GM23338 (cell line): ENCODE data around the gene RUNX3. TPM values are rescaled to one million over a fixed set of nuclear protein-coding genes. Genes with fewer than 3 reads are reported as not detected.

Experiments
- ATAC-seq: fragments of 200-7000 bp; cut with Tn5 transposase; 3 replicates; pipeline ENCODE4 v1.9.1; 2020
- DNase-seq: peaks from one replicate; pipeline ENCODE4 v3.0.0-alpha.2; 2015; ENCODE audit warnings: low spot score
- H2AFZ ChIP-seq: fragments of 200-600 bp; sonication (generic); 2 replicates; pipeline ENCODE4 v1.8.0; 2016; ENCODE audit warnings: antibody characterized with exemption, mild to moderate bottlenecking, moderate library complexity
- H3F3A ChIP-seq: fragments of 200-600 bp; sonication (generic); replicated peaks from 2 replicates; pipeline ENCODE4 v1.8.0; 2017; ENCODE audit warnings: antibody characterized with exemption, mixed run types, low read depth
- H3K27ac ChIP-seq: fragments of 200-600 bp; sonication (generic); 2 replicates; pipeline ENCODE4 v1.6.1; 2016; ENCODE audit warnings: low read depth
- H3K27me3 ChIP-seq: fragments of 200-600 bp; sonication (generic); 2 replicates; pipeline ENCODE4 v1.8.0; 2016; ENCODE audit warnings: mild to moderate bottlenecking, mixed run types, moderate library complexity; ENCODE audit not compliant: insufficient read depth
- H3K36me3 ChIP-seq: fragments of 200-600 bp; sonication (generic); 2 replicates; pipeline ENCODE4 v1.8.0; 2016; ENCODE audit warnings: mild to moderate bottlenecking; ENCODE audit not compliant: insufficient read depth
- H3K4me1 ChIP-seq: fragments of 200-600 bp; sonication (generic); 2 replicates; pipeline ENCODE4 v1.8.0; 2016; ENCODE audit warnings: mild to moderate bottlenecking, moderate library complexity; ENCODE audit not compliant: insufficient read depth
- H3K4me2 ChIP-seq: fragments of 200-600 bp; sonication (generic); 2 replicates; pipeline ENCODE4 v1.7.1; 2017; ENCODE audit warnings: mixed run types
- H3K4me3 ChIP-seq: fragments of 200-600 bp; sonication (generic); 2 replicates; pipeline ENCODE4 v1.6.1; 2016; ENCODE audit warnings: mixed run types
- H3K79me2 ChIP-seq: fragments of 200-600 bp; sonication (generic); replicated peaks from 2 replicates; pipeline ENCODE4 v1.8.0; 2017; ENCODE audit warnings: mild to moderate bottlenecking; ENCODE audit not compliant: insufficient read depth
- H3K9me2 ChIP-seq: fragments of 200-600 bp; sonication (generic); 2 replicates; pipeline ENCODE4 v1.8.0; 2017; ENCODE audit not compliant: insufficient read depth
- H4K20me1 ChIP-seq: fragments of 200-600 bp; sonication (generic); replicated peaks from 2 replicates; pipeline ENCODE4 v1.8.0; 2017; ENCODE audit warnings: mild to moderate bottlenecking; ENCODE audit not compliant: insufficient read depth
- H3K27ac Mint-ChIP-seq: 2 replicates; pipeline ENCODE4 v1.8.0; 2020; ENCODE audit warnings: inconsistent platforms, mild to moderate bottlenecking, moderate library complexity, mixed read lengths
- H3K27me3 Mint-ChIP-seq: 3 replicates; pipeline ENCODE4 v1.8.0; 2022; ENCODE audit warnings: low read depth, mild to moderate bottlenecking, moderate library complexity, mixed read lengths, inconsistent platforms; ENCODE audit not compliant: insufficient read depth, poor library complexity
- H3K36me3 Mint-ChIP-seq: 3 replicates; pipeline ENCODE4 v1.8.0; 2021; ENCODE audit warnings: low read depth, mild to moderate bottlenecking, inconsistent platforms, moderate library complexity, mixed read lengths
- H3K4me1 Mint-ChIP-seq: 3 replicates; pipeline ENCODE4 v1.8.0; 2020; ENCODE audit warnings: mild to moderate bottlenecking, inconsistent platforms, mixed read lengths
- H3K4me3 Mint-ChIP-seq: 3 replicates; pipeline ENCODE4 v1.8.0; 2021; ENCODE audit warnings: moderate library complexity, mild to moderate bottlenecking, inconsistent platforms, mixed read lengths
- H3K9me3 Mint-ChIP-seq: 3 replicates; pipeline ENCODE4 v1.8.0; 2020; ENCODE audit warnings: moderate library complexity, mild to moderate bottlenecking, inconsistent platforms, mixed read lengths
- CREB1 ChIP-seq: fragments of 250-450 bp; sonication (Bioruptor Pico); IDR thresholded peaks from 2 replicates; pipeline ENCODE4 v1.5.0; 2020; ENCODE audit warnings: low read depth, mild to moderate bottlenecking, moderate library complexity
- CTCF ChIP-seq, 2 experiments: fragments of 200-600 bp in 1 of 2; sonication (generic) in 1 of 2; conservative IDR thresholded peaks; 2 replicates each; pipeline versions ENCODE4 v1.5.1 to v1.6.1; 2016 to 2017; ENCODE audit warnings: antibody characterized with exemption in 2 of 2, low read depth in 2 of 2, mild to moderate bottlenecking in 2 of 2, moderate library complexity in 1 of 2
- EZH2 ChIP-seq: fragments of 200-600 bp; sonication (generic); IDR thresholded peaks from one replicate; pipeline ENCODE4 v1.8.0; 2017; ENCODE audit warnings: antibody characterized with exemption, mild to moderate bottlenecking, low read depth; ENCODE audit not compliant: unreplicated experiment
- EZH2phosphoT487 ChIP-seq: fragments of 200-600 bp; sonication (generic); IDR thresholded peaks from one replicate; pipeline ENCODE4 v1.8.1; 2018; ENCODE audit warnings: antibody characterized with exemption; ENCODE audit not compliant: unreplicated experiment
- JUNB ChIP-seq: IDR thresholded peaks from one replicate; pipeline ENCODE4 v1.6.1; 2016; ENCODE audit warnings: antibody characterized with exemption; ENCODE audit not compliant: unreplicated experiment
- NANOG ChIP-seq: IDR thresholded peaks from 2 replicates; pipeline ENCODE4 v1.6.1; 2016; ENCODE audit warnings: antibody characterized with exemption, borderline replicate concordance
- POLR2AphosphoS5 ChIP-seq: IDR thresholded peaks from 2 replicates; pipeline ENCODE4 v1.6.1; 2016; ENCODE audit warnings: antibody characterized with exemption, low read depth
- REST ChIP-seq: IDR thresholded peaks from one replicate; pipeline ENCODE4 v1.6.1; 2018; ENCODE audit warnings: antibody characterized with exemption; ENCODE audit not compliant: unreplicated experiment
- STAT1 ChIP-seq: IDR thresholded peaks from one replicate; pipeline ENCODE4 v1.6.1; 2016; ENCODE audit warnings: antibody characterized with exemption; ENCODE audit not compliant: unreplicated experiment
- ZNF114 ChIP-seq: fragments of 250-450 bp; sonication (Bioruptor Pico); IDR thresholded peaks from 2 replicates; pipeline ENCODE4 v1.5.0; 2020; ENCODE audit warnings: mild to moderate bottlenecking, moderate library complexity
- ZNF331 ChIP-seq: fragments of 250-450 bp; sonication (Bioruptor Pico); IDR thresholded peaks from 2 replicates; pipeline ENCODE4 v1.5.0; 2020; ENCODE audit warnings: low read depth, mild to moderate bottlenecking, moderate library complexity
- polyA plus RNA-seq: library from polyadenylated mRNA; unstranded; fragments of >200 nt; fragmentation: Nextera tagmentation; extraction: Ambion mirVana; gene quantifications from 2 replicates; pipeline ENCODE4 v1.2.1, GENCODE V29; 2016
- total RNA-seq: library from RNA; depleted of rRNA; stranded (reverse); fragments of >200 nt; shearing (Covaris generic); gene quantifications from 2 replicates; pipeline ENCODE4 v1.2.3, GENCODE V29; 2014
- TF ChIP-seq, protein P1 (sequence below): IDR thresholded peaks from 2 replicates; pipeline ENCODE4 v1.6.1; 2016; ENCODE audit warnings: antibody characterized with exemption
- TF ChIP-seq, protein P2 (sequence below): fragments of 250-450 bp; sonication (Bioruptor Pico); IDR thresholded peaks from 2 replicates; pipeline ENCODE4 v1.5.0; 2020; ENCODE audit warnings: mild to moderate bottlenecking, moderate library complexity

The RUNX3 gene
- total and polyA plus RNA-seq, 2 experiments from 2014 or later = 0.23 to 0.73 TPM

DNA sequence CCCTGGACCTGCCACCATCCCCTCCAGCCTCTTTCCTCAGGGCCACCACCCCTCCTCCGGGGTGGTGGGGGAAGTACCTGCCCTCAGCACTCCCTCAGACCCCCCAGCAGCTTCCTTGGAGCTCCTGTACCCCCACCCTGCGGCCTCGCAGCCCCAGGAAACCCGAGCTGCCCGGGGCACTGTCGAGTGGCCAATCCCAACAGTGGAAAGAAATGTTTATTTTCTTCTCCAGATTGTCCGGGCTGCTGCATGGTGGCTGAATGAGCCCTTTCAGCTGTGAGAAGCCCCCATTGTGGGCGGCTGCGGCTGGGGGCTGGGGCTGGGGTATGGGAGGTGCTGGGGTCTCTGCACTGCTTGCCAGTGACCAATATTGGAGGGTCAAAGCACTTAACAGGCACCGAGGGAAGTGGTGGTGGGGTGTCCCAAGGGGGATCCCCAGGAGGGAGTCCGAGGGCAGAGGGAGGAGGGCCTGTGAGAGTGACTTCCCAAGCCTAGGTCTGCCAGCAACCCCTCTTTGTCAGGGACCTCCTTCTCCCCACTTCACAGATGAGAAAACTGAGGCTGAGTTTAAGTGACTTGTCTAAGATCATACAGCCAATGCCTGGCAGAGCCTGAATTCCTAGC is 25.2 kb downstream of the RUNX3 start:
- Histone ChIP-seq H4K20me1 (no peaks in the 10 kb centered on the region), H3K4me1 (no peaks in the 10 kb centered on the region), H3K4me2 (no peak overlapping the region), H3K27me3 (no peaks in the 10 kb centered on the region), H3K27ac (no peak overlapping the region), H3K9me2 (no peaks in the 10 kb centered on the region), H2AFZ (no peak overlapping the region; the same call in 1 of the 2 replicates), H3F3A (no peaks in the 10 kb centered on the region), H3K36me3 (no peaks in the 10 kb centered on the region), H3K79me2 (no peaks in the 10 kb centered on the region), H3K4me3 (no peak overlapping the region)
- peaks cover 12% of the 10 kb centered on the region for H3K27me3 Mint-ChIP-seq
- H3K4me1 Mint-ChIP-seq = peaks cover 22% of the 10 kb centered on the region
- no peaks in the 10 kb centered on the region; the same call in 2 of the 3 replicates for H3K36me3 Mint-ChIP-seq
- no peak overlapping the region for H3K27ac Mint-ChIP-seq
- DNase-seq = no peak
- no peaks in the 10 kb centered on the region for H3K9me3 Mint-ChIP-seq
- no peak for TF ChIP-seq REST
- TF ChIP-seq STAT1 = no peak
- no peak for TF ChIP-seq POLR2AphosphoS5
- no peak for TF ChIP-seq CTCF (conservative IDR thresholded peaks at IDR 0.05; ENCODE audit: low read depth in 2 of 2)
- TF ChIP-seq EZH2 = no peak
- no peak for TF ChIP-seq EZH2phosphoT487
- TF ChIP-seq, protein P1, sequence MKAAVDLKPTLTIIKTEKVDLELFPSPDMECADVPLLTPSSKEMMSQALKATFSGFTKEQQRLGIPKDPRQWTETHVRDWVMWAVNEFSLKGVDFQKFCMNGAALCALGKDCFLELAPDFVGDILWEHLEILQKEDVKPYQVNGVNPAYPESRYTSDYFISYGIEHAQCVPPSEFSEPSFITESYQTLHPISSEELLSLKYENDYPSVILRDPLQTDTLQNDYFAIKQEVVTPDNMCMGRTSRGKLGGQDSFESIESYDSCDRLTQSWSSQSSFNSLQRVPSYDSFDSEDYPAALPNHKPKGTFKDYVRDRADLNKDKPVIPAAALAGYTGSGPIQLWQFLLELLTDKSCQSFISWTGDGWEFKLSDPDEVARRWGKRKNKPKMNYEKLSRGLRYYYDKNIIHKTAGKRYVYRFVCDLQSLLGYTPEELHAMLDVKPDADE = no peak
- TF ChIP-seq, protein P2, sequence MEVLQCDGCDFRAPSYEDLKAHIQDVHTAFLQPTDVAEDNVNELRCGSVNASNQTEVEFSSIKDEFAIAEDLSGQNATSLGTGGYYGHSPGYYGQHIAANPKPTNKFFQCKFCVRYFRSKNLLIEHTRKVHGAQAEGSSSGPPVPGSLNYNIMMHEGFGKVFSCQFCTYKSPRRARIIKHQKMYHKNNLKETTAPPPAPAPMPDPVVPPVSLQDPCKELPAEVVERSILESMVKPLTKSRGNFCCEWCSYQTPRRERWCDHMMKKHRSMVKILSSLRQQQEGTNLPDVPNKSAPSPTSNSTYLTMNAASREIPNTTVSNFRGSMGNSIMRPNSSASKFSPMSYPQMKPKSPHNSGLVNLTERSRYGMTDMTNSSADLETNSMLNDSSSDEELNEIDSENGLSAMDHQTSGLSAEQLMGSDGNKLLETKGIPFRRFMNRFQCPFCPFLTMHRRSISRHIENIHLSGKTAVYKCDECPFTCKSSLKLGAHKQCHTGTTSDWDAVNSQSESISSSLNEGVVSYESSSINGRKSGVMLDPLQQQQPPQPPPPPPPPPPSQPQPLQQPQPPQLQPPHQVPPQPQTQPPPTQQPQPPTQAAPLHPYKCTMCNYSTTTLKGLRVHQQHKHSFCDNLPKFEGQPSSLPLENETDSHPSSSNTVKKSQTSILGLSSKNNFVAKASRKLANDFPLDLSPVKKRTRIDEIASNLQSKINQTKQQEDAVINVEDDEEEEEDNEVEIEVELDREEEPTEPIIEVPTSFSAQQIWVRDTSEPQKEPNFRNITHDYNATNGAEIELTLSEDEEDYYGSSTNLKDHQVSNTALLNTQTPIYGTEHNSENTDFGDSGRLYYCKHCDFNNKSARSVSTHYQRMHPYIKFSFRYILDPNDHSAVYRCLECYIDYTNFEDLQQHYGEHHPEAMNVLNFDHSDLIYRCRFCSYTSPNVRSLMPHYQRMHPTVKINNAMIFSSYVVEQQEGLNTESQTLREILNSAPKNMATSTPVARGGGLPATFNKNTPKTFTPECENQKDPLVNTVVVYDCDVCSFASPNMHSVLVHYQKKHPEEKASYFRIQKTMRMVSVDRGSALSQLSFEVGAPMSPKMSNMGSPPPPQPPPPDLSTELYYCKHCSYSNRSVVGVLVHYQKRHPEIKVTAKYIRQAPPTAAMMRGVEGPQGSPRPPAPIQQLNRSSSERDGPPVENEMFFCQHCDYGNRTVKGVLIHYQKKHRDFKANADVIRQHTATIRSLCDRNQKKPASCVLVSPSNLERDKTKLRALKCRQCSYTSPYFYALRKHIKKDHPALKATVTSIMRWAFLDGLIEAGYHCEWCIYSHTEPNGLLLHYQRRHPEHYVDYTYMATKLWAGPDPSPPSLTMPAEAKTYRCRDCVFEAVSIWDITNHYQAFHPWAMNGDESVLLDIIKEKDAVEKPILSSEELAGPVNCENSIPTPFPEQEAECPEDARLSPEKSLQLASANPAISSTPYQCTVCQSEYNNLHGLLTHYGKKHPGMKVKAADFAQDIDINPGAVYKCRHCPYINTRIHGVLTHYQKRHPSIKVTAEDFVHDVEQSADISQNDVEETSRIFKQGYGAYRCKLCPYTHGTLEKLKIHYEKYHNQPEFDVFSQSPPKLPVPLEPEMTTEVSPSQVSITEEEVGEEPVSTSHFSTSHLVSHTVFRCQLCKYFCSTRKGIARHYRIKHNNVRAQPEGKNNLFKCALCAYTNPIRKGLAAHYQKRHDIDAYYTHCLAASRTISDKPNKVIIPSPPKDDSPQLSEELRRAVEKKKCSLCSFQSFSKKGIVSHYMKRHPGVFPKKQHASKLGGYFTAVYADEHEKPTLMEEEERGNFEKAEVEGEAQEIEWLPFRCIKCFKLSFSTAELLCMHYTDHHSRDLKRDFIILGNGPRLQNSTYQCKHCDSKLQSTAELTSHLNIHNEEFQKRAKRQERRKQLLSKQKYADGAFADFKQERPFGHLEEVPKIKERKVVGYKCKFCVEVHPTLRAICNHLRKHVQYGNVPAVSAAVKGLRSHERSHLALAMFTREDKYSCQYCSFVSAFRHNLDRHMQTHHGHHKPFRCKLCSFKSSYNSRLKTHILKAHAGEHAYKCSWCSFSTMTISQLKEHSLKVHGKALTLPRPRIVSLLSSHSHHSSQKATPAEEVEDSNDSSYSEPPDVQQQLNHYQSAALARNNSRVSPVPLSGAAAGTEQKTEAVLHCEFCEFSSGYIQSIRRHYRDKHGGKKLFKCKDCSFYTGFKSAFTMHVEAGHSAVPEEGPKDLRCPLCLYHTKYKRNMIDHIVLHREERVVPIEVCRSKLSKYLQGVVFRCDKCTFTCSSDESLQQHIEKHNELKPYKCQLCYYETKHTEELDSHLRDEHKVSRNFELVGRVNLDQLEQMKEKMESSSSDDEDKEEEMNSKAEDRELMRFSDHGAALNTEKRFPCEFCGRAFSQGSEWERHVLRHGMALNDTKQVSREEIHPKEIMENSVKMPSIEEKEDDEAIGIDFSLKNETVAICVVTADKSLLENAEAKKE (CRISPR knock-in tag) = no peak
- TF ChIP-seq CREB1 = no peak
- no peak for TF ChIP-seq NANOG
- TF ChIP-seq ZNF114 = no peak
- no peak for TF ChIP-seq JUNB
- no peak for TF ChIP-seq ZNF331 (CRISPR knock-in tag)
- no peak overlapping the region for H3K4me3 Mint-ChIP-seq
- ATAC-seq = no peak
